HG02852 (cell line): ENCODE measurements around the gene RBM19.

ENCODE experiments used
- ATAC-seq: cut with Tn5 transposase; IDR thresholded peaks from one replicate; pipeline ENCODE4 v1.9.1; 2021; ENCODE audit warnings: mild to moderate bottlenecking, moderate library complexity; ENCODE audit not compliant: unreplicated experiment

The RBM19 gene

DNA sequence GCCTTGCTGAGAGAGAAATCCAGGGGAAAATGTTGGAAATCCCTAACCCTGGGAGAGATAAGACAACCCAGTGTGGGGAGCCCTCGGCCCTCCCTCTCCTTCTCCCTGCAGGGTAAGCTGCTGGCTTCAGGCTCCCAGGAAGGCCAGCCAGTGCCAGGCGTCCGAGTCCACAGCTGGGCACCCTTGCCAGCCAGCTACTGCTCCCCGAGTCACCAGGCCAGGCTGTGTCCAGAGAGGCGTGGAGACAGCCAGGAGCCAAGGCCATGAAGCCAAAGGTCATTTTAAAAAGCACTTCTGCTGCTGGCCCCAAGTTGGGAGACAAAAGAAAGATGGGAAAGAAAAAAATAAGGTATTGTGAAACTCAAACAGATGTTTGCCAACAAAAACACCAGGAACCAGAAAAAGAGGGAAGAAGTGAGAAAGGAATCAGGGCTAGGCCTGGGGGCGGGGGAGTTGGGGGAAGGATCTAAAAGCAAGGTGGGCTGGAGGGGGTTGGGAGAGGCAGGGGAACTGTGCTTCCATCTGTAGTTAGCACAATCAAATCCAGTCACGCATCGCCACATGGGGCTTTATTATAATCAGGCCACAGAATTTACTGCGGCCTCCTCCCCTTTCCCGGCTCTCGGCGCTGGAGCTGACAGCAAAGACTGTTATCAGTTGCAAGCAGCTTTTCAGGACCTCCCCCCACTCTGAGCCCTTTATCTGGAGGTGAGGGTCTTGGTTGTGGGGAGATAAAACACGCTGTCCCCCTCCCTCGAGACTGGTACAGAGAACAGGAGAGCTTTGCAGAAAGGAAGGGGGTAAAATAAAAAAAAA is 33.5 kb downstream of the RBM19 start:
- no peak for ATAC-seq

DNA sequence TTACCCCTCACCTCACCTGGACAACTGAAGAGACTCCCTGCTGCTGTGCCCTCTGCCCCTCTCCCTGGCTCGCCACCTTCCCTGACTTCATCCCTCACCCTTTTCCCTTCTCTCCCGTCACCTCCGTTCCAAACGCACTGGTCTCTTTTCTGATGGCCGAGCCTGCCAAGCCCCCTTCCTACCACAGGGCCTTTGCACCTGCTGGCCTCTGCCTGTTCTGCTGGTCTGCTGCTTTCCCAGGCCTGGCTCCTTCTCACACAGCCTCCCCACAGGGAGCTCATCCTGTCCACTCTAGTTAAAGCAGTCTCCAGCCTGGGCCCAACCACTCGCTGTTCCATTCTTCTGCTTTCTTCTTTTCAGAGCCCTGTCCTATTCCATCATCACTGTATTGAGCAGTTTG is 34.6 kb downstream of the RBM19 start:
- ATAC-seq: no peak

DNA sequence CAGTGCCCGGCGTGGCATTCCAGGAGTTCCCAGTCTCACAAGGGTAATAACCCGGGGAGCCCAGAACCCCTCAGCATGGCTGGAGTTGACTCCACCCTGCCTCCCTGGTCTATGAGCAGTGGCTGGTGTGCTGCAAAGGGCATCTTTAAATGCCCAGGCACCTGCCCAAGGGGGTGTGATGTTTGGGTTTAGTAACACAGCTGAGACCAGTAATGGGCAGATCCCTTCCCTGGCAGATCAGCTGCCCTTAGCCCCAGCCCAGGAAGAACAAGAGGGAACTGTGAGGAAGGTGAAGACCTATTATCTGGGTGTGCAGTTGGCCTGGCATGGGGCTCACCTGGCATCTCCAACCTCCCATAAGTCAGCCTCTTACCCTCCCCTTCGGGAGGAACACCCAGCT is 35.9 kb downstream of the RBM19 start:
- ATAC-seq: no peak

DNA sequence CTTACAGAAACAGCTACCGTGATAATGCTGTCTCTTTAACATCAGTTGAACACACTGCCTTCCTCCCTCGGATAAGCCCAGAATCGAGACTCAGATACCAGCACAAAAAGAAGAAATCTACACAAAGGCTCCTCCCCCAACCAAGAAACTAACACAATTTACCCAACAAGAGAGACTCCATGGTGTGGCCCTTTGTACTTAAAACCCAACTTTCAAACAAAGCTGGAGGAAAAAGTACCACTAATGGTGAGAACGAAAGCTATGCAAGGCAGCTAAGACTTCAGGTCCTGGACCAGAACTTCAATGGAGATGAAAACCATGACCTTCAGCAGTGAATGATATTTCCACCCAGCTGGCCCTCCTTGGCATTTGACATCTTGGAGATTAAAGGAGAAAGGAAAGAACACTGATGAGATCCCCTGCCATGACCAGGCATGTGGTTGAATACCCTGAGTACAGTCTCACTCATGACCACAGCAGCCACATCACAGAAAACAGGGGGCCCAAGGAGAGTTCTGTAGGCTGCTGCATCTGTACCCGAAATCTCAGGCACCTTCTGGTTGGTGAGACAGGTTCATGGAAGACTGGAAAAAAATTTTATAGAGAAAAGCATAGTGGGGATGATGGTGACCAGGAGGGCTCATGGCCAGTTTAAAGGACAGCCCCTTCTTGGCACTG is 36.7 kb downstream of the RBM19 start:
- ATAC-seq: no peak

DNA sequence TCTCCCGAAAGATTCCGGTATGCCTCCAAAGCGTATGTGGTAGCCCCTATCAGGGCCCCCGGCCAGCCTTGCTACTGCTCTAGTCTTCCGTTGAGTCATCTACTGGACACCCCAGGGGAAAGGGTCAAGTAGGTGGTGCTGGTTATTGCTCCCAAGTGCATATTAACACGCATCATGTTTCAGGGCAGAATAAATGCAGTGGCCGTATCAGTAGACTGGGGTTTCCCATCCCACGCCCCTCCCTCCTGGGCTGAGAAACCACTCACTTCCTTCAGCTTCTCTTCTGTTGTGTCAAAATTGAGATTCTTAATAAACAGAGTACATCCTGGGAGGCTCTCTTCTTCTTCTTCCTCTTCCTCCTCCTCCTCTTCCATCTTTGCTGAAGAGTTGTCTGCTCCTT is 39.3 kb downstream of the RBM19 start:
- no peak for ATAC-seq

DNA sequence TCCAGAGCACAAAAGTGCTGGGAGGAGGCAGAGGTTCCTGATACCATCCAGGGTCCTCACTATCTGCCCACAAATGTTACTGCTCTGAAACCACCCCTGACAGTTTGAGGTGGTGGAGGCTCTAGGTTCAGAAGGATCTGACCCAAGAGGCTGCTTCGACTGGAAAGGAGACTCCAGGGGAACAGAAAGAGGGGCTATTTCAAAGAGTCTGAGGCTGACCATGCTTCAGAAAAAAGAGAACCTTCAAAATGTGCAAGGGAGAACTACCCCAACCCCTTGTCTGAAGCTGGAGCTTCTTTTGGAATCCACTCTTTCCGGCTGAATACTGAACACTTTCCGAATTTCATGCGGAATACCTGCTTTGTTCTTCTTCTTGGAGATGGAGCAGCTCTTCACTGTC is 41.8 kb downstream of the RBM19 start:
- ATAC-seq: no peak

DNA sequence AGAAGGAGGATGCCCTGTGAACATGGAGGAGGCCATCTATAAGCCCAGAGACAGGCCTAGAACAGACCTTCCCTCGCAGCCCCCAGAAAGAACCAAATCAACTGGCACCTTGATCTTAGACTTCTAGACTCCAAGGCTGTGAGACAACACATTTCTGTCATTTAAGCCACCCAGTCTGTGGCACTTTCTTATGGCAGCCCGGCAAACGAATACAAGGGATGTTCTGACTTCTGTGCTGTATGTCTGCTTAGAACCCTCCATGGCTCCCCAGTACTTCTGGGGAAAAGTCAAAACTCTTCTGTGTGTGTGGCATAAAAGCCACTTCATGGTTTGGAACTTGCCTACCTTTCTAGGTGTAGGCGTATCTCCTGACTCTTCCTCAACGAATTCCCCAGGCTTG is 42.9 kb downstream of the RBM19 start:
- ATAC-seq: no peak

DNA sequence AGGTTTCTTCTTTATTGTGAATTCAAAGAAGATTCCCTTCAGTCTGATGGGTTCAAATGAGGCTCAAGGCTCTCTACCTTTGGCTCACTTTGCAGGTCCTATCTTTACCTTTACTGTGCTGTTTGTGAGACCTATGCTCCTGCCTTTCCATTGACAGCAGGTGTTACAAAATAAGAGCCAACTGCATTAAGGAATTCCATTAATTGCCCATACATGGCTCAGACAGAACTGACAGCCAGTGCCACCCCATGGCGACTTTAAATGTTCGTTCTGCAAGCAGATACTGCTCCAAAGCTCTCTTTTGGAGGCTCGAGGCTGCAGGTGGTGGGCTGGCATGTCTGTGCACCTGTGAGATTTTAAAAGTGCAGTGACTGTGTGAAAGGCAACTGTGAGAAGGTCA is 44.7 kb downstream of the RBM19 start:
- no peak for ATAC-seq

DNA sequence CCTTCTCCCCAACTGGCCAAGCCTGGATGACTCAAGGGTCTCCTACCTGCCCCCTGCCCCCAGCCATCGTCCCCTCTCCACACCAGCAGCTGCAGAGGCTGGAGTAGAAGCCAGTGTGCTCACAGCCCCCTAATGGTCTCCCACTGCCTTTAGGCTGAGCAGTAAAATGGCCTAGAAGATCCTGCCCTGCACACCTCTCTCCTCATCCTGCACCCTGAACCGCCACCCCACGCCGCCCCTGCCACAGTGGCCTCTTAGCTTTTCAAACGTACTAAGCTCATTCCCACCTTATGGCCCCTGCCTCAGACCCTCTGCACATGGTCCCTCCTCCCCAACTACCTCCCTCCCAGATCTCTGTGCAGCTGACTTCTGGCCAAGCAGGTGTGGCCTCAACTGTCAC is 46.3 kb downstream of the RBM19 start:
- ATAC-seq: no peak

DNA sequence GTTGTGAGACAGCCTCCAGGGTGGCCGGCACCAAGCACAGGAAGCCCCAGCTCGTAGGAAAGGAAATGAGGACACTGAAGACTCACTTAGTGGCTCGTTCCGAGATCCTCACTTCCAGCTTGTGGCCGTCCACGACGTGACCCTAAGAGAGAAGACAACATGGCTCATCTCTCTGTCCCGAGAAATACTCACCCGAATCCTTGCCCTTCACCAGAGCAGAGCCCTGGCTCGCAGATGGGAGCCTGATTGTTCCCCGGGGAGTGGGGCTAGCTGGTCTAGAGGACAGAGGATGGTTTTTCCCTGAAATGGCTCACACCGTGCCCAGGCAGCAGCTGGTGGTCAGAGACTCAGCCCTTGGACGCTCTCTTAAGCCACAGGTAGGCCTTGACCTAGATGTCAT is 47.8 kb downstream of the RBM19 start:
- no peak for ATAC-seq

DNA sequence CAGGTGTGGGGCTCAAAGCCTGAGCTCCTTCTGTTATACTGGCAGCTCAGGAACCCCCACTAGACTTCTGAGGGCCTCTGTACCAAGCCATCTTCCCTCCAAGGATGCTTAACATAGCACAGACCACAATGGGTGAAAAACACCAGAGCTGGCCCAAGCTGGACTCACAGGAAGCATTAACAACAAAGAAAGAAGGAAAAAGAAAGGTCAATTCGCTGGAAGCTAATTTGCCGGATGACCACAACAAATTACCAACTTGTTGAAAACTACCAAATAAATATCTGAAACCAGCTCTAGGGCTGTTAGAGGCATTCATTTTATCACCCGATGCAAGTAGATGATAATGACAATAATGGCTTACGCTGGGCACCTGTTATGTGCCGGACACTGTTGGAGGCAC is 48.7 kb downstream of the RBM19 start:
- no peak for ATAC-seq

DNA sequence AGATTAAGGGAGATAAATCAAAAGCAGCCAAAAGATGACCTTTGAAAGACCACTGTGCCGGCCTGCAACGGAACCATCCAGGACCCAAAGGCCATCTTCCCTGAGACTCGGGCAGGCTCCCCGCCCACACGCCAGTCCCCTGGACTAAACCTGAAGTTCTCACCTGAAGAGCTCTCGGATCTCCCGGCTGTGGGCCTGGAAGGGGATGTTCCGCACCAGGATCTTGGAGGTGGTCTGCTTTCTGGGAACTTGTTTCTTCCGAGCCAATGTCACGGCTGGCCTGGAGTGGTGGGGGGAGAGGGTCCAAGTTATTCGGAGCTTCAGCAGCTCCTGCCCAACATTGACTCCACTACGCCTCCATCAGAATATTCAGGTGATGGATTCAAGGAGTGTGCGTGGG is 51.3 kb downstream of the RBM19 start:
- ATAC-seq: no peak

DNA sequence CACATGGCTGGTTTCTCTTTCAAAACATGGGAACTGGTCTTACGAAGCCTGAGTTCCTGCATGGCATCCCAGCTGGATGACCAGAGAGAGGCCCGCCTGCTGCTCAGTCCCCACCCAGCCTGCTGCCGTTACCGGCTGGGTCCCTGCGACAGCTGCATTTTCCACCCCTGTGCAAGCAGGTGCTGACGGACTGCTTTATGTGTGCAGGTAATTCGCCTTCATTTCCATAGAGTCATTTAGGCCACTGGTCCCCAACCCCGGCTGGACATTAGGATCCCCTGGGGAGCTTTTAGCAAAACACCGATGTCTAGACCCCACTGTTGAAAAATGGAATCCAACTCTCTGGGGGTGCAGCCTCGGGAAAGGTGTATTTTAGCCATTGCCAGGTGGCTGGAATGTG is 51.9 kb downstream of the RBM19 start:
- ATAC-seq: no peak

DNA sequence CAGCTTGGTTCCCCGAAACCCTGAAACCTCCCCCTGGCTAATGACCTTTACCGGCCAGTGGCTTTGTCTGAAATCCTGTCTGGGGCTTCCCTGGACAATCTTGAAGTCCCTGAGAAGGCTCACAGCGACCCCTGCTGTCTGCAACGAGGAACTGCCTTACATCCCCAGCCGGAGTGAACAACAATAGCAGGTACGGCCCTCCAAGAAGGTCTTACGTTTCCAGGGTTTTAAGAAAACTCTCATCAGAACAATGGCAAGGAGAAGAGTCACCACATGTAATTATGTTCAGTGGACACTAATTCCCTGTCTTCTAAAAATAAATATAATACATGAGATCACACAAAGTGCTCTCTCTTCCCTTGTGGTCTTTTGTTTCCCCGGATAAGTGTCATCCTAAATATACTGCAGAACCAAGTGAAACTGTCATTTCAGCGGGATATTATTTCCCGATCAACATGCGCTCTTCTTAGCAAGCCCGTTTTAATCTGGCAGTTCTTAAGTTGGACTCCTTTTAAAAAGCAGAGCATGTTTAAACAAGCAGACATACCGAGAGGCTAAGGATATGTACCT is 53.3 kb downstream of the RBM19 start:
- no peak for ATAC-seq

DNA sequence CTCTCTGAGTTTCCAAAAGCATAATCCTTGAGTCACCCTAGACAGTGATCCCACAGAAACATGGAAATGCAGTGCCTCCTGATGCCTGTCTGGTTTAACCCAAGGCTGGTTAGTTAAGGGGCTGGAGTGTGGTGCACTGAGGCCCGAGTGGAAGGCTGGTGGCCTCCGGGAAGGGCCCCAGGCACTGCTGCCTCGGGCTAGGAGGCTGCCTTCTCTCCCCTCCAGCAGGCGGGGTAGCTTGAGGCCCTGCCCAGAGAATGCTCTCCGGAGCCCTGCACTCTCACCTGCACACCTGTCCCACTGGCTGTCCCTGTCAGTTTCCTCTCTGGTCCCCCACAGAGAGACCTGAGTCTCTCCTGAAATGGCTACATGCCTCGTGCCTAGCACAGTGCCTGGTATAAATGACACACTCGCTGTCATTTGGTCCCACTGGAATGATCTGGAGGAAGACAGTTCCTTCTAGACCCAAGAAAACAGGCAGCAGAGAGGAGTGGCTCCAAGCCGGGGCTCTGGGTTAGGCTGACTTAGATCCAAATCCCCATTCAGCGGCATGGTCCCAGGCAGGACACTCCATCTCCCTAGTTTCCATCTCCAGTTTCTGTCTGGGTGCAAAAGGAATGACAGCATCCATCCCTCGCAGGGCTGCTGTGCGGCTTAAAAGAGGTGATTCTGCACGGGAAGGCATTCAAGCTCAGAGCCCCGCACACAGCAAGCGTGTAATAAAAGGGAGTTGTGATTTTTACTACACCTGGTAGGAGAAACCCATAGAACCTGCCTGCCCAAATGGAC is 54.0 kb downstream of the RBM19 start:
- no peak for ATAC-seq

DNA sequence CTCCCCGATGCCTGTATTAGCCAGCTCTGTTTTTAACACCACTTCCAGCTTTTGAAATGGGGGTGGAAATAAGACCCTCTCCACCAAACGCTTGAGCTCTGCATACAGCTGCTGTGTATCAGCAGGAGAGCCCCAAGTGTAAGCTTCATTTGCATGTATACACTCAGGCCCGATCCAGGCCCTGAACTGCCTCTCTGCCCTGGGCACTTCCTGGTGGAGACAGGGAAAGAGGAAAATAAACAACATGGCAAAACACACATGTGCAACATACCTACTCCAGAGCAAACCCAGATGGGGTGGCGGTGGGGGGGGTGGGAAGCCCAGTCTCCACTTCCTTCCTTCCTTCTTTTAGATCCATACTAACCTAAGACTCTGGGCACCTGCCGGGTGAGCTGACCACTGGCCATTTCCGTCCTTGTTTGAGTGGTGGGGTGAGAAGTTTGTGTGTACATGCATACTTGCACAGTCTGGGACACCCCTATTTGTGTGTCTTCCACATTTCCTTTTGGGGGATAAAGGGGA is 55.3 kb downstream of the RBM19 start:
- ATAC-seq: no peak

DNA sequence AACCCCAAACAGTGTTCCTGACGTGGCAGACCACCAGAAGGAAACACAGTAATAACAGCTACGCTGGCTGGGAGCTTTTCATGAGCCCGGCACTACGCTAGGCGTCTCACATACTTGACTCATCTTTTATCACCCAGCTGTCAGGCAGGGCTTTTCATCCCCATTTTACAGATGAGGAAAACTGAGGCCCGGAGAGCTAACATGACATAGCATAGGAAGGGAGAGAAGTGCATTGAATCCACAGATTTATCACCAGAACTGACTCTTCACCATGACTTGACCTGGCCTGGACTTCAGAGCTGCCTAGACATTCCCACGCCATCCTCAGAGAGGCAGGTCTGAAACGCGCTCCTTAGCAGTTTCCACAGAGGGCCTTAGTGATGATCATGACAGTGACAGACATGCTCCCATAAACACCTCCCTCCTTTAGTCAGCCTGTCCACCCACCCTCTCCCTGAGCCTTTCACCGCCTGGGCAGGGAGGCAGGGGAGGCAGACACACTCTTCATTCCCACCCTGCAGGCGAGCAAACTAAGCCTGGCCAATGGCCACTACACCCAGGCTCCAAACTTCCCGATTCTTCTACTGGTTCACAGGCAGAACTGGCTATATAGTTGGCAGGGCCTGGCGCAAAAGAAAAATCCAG is 56.2 kb downstream of the RBM19 start:
- ATAC-seq: no peak

DNA sequence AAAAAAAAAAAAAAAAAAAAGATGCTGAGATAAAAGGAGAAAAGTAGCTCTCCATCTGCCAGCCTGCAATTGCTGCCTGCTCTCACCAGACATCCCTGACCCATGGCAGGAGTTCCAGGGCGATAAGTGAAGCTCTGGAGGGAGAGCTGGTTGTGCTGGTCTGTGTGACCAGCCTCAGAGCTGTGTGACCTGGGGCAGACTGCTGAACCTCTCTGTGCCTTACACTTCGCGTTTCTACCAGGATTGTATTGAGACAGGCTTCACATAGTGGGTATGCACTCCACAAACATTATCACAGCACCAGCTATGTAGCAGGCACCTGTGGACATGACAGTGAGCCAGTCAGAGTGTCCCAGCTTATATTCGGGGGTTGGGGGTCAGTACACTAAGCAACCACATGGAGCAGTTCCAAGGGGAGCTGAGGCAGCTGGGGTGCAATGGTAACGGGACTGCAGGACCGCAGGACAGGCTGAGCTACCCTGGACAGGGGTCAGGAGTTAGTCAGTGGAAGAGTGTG is 57.5 kb downstream of the RBM19 start:
- ATAC-seq: no peak

DNA sequence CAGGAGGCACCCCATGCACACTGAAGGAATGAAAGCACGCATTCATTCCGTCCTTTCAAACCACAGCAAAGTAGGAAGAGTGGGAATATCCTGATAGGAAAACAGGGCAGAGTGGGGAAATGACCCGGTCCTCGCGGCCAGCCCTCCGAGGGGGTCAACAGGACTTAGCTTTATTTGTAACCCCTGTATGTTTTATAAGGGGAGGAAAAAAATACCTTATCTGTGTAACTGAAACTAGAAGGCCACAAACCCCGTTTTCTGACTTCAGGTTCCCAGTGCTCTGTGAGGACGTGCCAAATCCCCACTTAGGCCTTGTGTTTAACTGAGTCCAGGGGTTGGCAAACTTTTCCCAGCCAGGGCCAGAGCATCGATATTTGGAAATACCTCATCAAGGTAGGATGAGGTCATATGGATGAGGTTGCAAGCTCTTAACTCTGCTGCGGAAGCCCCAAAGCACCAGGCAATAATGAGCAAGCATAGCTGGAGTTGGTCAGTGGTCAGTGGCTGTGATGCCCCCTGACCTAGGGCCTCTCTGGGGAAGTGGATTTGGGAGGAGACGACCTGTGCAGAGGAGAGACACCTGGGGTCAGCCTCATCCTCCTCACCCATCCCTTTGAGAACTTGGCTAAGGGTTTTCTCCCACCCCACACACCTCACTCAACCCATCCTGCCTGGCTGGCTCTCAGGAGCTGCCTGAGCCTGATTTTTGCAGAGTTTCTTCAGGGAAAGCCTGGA is 58.5 kb downstream of the RBM19 start:
- no peak for ATAC-seq
